ENCODE data around the gene ZNF503. TPM values are rescaled to one million over a fixed set of nuclear protein-coding genes. Genes with fewer than 3 reads are reported as not detected.

ZNF503 gene, protein sequence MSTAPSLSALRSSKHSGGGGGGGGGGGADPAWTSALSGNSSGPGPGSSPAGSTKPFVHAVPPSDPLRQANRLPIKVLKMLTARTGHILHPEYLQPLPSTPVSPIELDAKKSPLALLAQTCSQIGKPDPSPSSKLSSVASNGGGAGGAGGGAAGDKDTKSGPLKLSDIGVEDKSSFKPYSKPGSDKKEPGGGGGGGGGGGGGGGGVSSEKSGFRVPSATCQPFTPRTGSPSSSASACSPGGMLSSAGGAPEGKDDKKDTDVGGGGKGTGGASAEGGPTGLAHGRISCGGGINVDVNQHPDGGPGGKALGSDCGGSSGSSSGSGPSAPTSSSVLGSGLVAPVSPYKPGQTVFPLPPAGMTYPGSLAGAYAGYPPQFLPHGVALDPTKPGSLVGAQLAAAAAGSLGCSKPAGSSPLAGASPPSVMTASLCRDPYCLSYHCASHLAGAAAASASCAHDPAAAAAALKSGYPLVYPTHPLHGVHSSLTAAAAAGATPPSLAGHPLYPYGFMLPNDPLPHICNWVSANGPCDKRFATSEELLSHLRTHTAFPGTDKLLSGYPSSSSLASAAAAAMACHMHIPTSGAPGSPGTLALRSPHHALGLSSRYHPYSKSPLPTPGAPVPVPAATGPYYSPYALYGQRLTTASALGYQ
- total RNA-seq, result 10 to 100 TPM in 5 of 8 experiments, 1 to 10 TPM in 3; 1.3 to 30.3 (median 19.0) TPM

DNA sequence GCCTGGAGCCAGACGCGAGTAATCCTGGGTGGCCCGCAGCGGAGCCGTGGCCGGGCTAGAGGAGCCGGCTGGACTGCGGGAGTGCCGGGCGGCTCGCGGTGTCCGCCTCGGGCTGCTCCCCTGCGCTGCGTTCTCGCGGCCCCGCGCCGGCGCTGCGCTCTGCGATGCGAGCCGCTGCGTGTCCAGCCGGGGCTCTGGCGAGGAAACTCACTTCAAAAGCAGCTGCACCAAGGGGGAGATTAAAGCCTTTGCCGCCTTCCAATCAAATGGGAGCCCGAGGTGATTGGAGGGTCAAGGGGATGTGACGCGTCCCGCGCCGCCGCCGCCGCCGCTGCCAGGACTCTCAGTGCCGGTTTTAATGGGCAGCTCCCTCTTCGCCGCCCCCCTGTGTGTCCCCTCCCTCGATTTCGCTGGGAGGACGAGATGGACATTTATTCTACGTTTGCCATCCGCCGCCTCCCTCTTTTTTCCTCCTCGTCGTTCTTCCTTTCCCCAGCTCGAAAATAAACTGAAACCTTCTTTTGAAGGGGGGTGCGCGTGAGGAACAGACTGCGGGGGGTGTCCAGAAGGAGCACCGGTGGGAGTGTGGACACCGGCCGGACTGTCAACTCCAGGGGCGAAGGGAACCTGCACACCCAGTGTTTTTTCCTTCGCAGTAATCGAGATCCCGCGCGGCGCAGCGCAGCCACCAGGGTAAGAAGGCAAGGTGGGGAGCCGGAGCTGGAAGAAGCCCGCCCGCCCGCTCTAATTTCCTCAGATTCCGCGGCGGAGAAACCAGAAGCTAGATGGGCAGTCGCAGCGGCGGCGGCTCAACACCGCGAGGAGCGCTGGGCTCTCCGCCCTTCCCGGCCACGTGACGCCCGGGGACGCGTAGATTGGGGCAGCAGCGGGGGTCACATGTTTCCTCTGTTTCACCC lies at the start of gene ZNF503:
Gene ZNF503, minus strand, starts transcription at position 196 of the 917 bp plus-strand sequence. CDS start 345 bp downstream, outside the sequence.
- 0 to 2% (median 0%) methylated on average over 2 to 20 of the region's 88 CpGs; no CpG with 5 or more reads in 3 of the 10 experiments for WGBS, 10 experiments
- Histone ChIP-seq H3K4me3 (peak within 1 kb of the TSS; percentile 47 to 94 (median 56)), H3K27ac (peak within 1 kb of the TSS; percentile 92), H3K4me1 (replicated peaks in 1 of 2) (peaks cover 0 to 9% of the 10 kb centered on the region in 2 donors)
- in situ Hi-C loops (cut with MboI; ENCODE audit: low pct_unique_long_range_greater_than_20kb in 2 of 9, low sequenced_read_pairs in 9 of 9, unreplicated experiment in 9 of 9), result loop anchor here in 3 of 9 experiments (25.0 kb wide), 3 partner anchors 510 to 910 kb away; no protein-coding TSS in a partner anchor
- peak; percentile 52 to 74 (median 58) for ATAC-seq (replicated peaks in 6 of 8)

GRCh38 chr10:75450644-75451640 lies 49.4 kb upstream of the ZNF503 start:
- Histone ChIP-seq H3K27ac (no peak overlapping the region), H3K4me3 (no peak overlapping the region), H3K4me1 (replicated peaks in 1 of 2) (peaks cover 47 to 49% of the 10 kb centered on the region in 2 donors)
- in situ Hi-C loops (cut with MboI; ENCODE audit: low pct_unique_long_range_greater_than_20kb in 2 of 9, low sequenced_read_pairs in 9 of 9, unreplicated experiment in 9 of 9), result no loop called here
- 7 to 83% (median 39%) methylated on average over 4 to 16 of the region's 18 CpGs for WGBS, 10 experiments
- ATAC-seq (replicated peaks in 6 of 8), result peak in 7 of 8 experiments; percentile 44 to 78 (median 61)

- ATAC-seq (replicated peaks in 6 of 8), result peak in 5 of 8 experiments; percentile 43 to 80 (median 68)
- Histone ChIP-seq H3K4me1 (replicated peaks in 1 of 2) (peaks cover 47 to 49% of the 10 kb centered on the region in 2 donors), H3K27ac (peak overlapping the region in 1 of 2 donors; percentile 30), H3K4me3 (no peak overlapping the region)
- in situ Hi-C loops (cut with MboI; ENCODE audit: low pct_unique_long_range_greater_than_20kb in 2 of 9, low sequenced_read_pairs in 9 of 9, unreplicated experiment in 9 of 9), result no loop called here
- 0 to 74% (median 24%) methylated on average over 1 to 3 of the region's 4 CpGs; no CpG with 5 or more reads in 3 of the 10 experiments for WGBS, 10 experiments
These were observed 48.5 kb upstream of the ZNF503 start for GRCh38 chr10:75450075-75450445.

DNA sequence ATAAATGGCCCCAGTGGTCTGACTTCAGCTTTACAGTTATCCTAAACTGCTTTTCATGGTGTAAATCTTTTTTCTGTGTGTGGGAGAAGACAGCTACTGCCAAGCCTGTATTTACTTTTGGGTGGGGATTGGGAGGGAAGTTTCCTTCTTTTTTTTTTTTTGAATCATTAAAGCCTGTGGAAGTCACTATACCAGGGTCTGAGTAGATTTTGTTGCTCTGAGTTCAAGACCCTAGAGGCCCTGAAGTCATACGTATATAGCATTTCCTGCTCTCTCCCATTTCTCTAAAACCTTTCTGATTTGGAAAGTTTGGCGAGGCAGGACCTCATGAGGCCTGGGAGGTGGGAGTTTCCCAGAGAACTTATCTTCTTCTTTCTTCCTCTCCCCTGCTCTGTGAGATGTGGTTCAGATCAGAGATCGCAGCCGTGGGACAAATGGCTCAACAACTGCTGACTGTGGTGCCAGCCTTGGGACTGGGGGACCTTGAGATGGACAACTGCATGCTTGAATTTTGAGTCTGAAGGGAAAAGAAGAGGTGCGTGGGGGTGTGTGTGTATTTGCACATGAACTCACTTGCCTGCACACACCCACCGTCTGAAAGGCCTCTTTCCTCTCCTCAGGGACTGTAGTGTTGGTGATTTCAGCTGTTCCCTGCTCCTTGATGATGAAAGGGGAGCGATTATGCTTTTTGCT lies 48.0 kb upstream of the ZNF503 start:
- ATAC-seq (replicated peaks in 6 of 8), result peak in 5 of 8 experiments; percentile 40 to 66 (median 63)
- Histone ChIP-seq H3K27ac (peak overlapping the region in 1 of 2 donors; percentile 30), H3K4me1 (replicated peaks in 1 of 2) (peaks cover 47 to 49% of the 10 kb centered on the region in 2 donors), H3K4me3 (no peak overlapping the region)
- in situ Hi-C loops (cut with MboI; ENCODE audit: low pct_unique_long_range_greater_than_20kb in 2 of 9, low sequenced_read_pairs in 9 of 9, unreplicated experiment in 9 of 9), result no loop called here
- WGBS, 10 experiments, result 5 to 92% (median 50%) methylated on average over 2 to 5 of the region's 7 CpGs; no CpG with 5 or more reads in 5 of the 10 experiments

GRCh38 chr10:75448166-75448565 lies 46.6 kb upstream of the ZNF503 start:
- Histone ChIP-seq H3K4me3 (no peak overlapping the region), H3K27ac (no peak overlapping the region), H3K4me1 (replicated peaks in 1 of 2) (peaks cover 41% of the 10 kb centered on the region in 2 donors)
- in situ Hi-C loops (cut with MboI; ENCODE audit: low pct_unique_long_range_greater_than_20kb in 2 of 9, low sequenced_read_pairs in 9 of 9, unreplicated experiment in 9 of 9), result no loop called here
- 0 to 100% (median 75%) methylated on average over 1 to 2 of the region's 2 CpGs; no CpG with 5 or more reads in 4 of the 10 experiments for WGBS, 10 experiments
- ATAC-seq (replicated peaks in 6 of 8), result no peak

DNA sequence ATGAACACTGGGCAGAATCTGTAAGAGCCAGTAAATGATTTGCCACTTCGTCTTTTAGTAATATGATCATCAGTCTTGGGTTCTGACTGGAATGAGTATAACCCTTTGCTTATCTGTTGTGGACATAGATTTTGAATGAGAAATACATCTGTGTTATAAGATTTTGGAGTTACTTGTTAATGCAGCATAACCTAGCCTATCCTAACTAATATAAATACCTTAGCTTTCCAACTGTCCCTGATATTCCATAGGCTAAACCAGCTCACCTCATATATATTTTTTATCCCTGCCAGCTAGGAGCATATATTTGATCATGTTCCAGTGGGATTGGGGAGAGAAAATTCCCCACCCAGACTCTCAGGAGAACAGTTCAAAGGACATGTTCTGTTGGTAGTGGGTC lies 44.9 kb upstream of the ZNF503 start:
- in situ Hi-C loops (cut with MboI; ENCODE audit: low pct_unique_long_range_greater_than_20kb in 2 of 9, low sequenced_read_pairs in 9 of 9, unreplicated experiment in 9 of 9), result no loop called here
- WGBS, 10 experiments, result 43 to 100% (median 100%) methylated on average over 1 of the region's 1 CpG; no CpG with 5 or more reads in 5 of the 10 experiments
- no peak for ATAC-seq (replicated peaks in 6 of 8)
- Histone ChIP-seq H3K4me1 (replicated peaks in 1 of 2) (peaks cover 24 to 25% of the 10 kb centered on the region in 2 donors), H3K4me3 (no peak overlapping the region), H3K27ac (no peak overlapping the region)

DNA sequence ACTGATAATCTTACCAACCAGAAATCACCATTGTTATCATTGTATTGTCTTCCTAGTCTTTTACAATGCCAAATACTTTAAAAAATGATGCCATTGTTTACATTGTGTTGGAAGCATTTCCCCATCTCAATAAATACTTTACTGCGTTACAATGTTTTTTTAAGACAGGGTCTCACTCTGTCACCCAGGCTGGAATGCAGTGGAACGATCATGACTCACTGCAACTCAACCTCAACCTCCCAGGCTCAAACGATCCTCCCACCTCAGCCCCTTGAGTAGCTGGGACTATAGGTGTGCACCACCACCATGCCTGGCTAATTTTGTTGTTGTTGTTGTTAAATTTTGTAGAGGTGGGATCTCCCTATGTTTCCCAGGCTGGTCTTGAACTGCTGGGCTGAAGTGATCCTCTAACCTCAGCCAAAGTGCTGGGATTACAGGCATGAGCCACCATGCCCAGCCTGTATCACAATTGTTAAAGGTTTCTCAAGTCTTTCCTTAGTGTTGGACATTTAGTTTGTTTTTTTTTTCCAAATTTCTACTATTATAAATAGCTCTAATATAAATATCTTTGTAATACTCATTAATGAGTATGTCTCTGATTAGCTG lies 43.3 kb upstream of the ZNF503 start:
- ATAC-seq (replicated peaks in 6 of 8), result no peak
- Histone ChIP-seq H3K4me1 (replicated peaks in 1 of 2) (peaks cover 8 to 9% of the 10 kb centered on the region in 2 donors), H3K4me3 (no peak overlapping the region), H3K27ac (no peak overlapping the region)
- in situ Hi-C loops (cut with MboI; ENCODE audit: low pct_unique_long_range_greater_than_20kb in 2 of 9, low sequenced_read_pairs in 9 of 9, unreplicated experiment in 9 of 9), result no loop called here
- WGBS, 10 experiments, result 13 to 100% (median 84%) methylated on average over 1 to 3 of the region's 3 CpGs; no CpG with 5 or more reads in 1 of the 10 experiments

DNA sequence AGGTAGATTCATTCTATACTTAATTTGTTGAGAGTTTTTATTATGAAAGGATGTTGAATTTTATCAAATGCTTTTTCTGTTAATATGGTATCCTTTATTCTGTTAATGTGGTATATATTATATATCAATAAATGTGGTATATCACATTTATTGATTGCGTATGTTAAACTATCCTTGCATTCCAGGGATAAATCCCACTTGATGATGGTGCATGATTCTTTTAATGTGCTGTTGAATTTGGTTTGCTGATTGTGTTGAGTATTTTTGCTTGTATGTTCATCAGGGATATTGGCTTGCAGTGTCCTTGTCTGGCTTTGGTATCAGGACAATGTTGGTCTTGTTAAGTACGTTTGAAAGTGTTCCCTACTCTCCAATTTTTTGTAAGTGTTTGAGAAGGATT lies 41.8 kb upstream of the ZNF503 start:
- in situ Hi-C loops (cut with MboI; ENCODE audit: low pct_unique_long_range_greater_than_20kb in 2 of 9, low sequenced_read_pairs in 9 of 9, unreplicated experiment in 9 of 9), result no loop called here
- no peak for ATAC-seq (replicated peaks in 6 of 8)
- H3K27ac ChIP-seq, result no peak overlapping the region
- no peak overlapping the region for H3K4me3 ChIP-seq
- H3K4me1 ChIP-seq (replicated peaks in 1 of 2), result no peaks in the 10 kb centered on the region
- WGBS, 10 experiments, result 0 to 100% (median 98%) methylated on average over 1 to 2 of the region's 2 CpGs

DNA sequence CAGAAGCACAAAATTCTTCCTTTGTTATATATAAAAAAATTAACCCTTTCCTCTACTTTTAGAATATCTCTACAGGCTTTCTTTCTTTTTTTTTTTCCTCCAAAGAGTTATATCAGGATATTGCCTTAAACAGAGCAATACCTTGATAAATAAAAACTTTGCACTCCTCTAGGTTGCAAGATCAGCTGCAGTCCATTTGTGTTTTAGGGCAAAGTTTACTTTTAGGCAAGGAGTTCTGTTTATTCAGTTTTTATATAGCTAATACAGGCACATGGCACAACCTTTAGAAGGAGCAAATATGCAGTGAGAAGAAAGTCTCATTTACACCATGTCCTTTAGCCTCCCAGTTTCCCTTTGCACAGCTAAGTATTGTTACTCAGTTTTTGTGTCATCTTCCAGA lies 40.1 kb upstream of the ZNF503 start:
- Histone ChIP-seq H3K4me1 (replicated peaks in 1 of 2) (no peaks in the 10 kb centered on the region), H3K4me3 (no peak overlapping the region), H3K27ac (no peak overlapping the region)
- in situ Hi-C loops (cut with MboI; ENCODE audit: low pct_unique_long_range_greater_than_20kb in 2 of 9, low sequenced_read_pairs in 9 of 9, unreplicated experiment in 9 of 9), result no loop called here
- ATAC-seq (replicated peaks in 6 of 8), result no peak

DNA sequence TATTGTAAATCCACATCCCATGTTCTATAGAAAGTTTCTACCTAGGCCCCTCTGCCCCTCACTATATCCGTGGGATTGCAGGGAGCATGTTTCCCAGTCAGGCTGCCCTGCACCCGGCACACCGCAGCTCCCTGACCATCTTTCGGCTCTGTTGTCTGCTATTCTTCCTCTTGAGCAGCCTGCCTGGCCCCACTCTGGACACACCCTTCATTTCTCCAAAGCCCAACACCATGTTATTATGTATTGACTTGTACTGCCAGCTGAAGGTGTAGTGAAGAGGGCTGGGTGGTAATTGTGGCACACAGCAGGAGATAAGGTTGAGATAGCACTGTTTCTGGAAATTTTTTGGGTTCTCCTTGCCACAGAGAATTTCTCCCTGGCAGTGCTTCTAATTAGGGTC lies 39.6 kb upstream of the ZNF503 start:
- in situ Hi-C loops (cut with MboI; ENCODE audit: low pct_unique_long_range_greater_than_20kb in 2 of 9, low sequenced_read_pairs in 9 of 9, unreplicated experiment in 9 of 9), result no loop called here
- no peak overlapping the region for H3K4me3 ChIP-seq
- WGBS, 10 experiments, result 50 to 100% (median 87%) methylated on average over 1 to 4 of the region's 4 CpGs; no CpG with 5 or more reads in 2 of the 10 experiments
- ATAC-seq (replicated peaks in 6 of 8), result no peak
- H3K27ac ChIP-seq, result no peak overlapping the region
- H3K4me1 ChIP-seq (replicated peaks in 1 of 2), result no peaks in the 10 kb centered on the region

DNA sequence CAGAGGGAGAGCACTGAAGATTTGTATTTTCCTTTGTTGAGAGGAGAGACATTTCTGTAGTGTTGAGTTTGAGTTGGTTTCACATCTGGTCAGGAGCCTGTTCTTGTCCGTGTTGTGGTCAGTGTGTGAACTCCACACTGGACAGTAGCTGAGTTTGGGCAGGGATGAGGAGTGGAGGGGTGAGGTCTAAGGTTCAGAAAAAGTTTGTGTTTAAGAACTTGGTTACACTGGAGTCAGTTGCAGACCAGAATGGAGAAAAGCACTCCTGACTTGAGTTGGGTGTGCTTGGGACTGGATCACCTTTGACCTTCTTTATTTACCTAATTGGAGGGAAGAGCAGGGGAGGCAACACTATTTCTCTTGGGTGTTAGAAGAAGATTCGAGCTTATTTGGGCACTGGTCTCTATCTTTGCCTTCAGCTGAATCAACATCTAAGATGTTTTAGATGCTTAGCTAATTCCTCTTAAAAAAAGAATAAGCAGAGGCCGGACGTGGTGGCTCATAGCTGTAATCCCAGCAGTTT lies 38.8 kb upstream of the ZNF503 start:
- 25 to 100% (median 93%) methylated on average over 1 to 4 of the region's 4 CpGs; no CpG with 5 or more reads in 3 of the 10 experiments for WGBS, 10 experiments
- Histone ChIP-seq H3K4me3 (no peak overlapping the region), H3K4me1 (replicated peaks in 1 of 2) (peaks cover 0 to 4% of the 10 kb centered on the region in 2 donors), H3K27ac (no peak overlapping the region)
- no peak for ATAC-seq (replicated peaks in 6 of 8)
- in situ Hi-C loops (cut with MboI; ENCODE audit: low pct_unique_long_range_greater_than_20kb in 2 of 9, low sequenced_read_pairs in 9 of 9, unreplicated experiment in 9 of 9), result no loop called here
